ENCODE data around the gene TIMP2.
"Not testable (repeated sequence)": the region's sequence is repeated elsewhere in the genome, so short reads cannot be mapped to it uniquely, and the experiment has no call there.

Gene TIMP2

DNA sequence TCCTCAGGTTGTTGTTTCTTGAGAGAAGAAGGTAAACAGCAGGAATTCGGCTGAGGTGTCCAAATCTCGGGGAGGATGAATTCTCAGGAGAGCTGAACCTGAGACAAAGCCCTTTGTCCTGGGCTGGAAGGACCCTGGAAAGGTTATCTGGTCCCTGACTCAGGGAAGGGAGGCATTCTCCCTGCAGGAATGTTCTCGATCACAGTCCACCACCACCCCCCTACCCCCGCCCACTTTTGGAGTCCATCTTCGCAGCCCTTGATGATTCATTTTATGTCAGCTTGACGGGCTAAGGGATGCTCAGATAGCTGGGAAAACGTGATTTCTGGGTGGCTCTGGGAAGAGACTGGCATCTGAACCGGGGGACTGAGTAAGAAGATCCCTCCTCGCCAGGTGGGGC, 20.8 kb downstream of the TIMP2 start:
- DNase-seq (ENCODE audit: low spot score) = no peak

DNA sequence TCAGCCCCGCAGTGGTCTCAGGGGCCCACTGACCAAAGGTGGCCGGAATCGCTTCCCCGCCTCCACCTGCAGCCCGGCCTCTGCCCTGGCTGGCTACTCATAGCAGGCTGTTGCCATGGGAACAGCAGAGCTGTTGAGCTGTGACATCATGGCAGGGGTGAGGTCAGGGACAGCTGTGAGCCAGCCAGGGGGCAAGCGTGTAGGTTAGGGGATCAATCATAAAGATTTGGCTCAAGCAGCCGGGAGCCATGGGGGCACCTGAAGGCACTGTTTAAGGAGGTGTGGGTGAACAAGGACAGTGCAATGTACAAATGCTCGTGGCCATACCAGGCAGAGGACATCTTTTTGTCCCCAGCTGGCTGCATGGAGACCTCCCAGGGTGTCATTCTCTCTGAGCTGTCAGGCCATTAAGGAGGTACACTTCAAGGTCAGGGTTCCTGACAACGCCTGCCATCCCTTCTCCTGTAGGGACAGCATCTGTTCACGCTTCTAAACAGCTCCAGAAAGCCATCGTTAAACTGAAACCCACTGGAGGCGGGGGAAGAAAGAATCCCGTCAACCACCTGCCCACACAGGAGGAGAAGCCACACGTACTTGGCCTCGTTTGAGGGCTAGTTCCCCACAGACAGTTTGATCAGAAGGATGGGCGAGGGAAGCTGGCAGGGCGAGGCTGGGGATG, 21.9 kb downstream of the TIMP2 start, which contains the start of gene CEP295NL:
Gene CEP295NL (minus strand): TSS at position 101 of the 679 bp plus-strand sequence. CDS start 1,373 bp downstream, outside the sequence.
- no peak for DNase-seq (ENCODE audit: low spot score)

DNA sequence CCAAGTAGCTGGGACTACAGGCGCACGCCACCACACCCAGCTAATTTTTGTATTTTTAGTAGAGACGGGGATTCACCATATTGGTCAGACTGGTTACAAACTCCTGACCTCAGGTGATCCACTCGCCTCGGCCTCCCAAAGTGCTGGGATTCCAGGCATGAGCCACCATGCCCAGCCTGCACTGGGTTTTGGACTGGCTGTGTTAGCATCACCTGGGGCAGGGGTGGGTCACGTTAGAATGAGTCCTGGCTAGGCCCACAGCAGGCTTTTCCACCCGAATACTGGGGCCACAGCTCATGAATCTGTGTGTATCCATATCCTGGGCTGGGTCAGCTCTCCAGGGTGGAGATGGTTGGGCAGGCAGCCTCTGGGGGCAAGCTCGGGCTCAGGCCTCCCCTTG, 23.0 kb downstream of the TIMP2 start:
- not testable (repeated sequence) for DNase-seq (ENCODE audit: low spot score)

DNA sequence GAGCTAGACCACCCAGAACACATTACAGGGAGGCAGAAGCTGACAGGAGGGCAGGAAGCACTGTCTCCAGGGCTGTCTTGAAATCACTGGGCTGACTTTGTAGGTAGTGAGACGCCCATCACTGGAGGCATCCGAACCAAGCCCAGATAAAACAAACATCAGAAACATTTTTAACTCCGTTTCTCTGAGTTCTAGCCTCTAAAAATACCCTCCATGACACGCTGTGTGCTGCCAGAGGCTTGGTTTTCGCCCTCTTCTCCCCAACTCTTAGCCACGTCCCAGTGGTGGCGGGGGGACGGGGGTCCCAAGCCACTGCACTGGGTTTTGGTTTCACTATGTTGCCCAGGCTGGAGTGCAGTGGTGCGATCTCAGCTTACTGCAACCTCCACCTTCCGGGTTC, 23.4 kb downstream of the TIMP2 start:
- DNase-seq (ENCODE audit: low spot score) = no peak

DNA sequence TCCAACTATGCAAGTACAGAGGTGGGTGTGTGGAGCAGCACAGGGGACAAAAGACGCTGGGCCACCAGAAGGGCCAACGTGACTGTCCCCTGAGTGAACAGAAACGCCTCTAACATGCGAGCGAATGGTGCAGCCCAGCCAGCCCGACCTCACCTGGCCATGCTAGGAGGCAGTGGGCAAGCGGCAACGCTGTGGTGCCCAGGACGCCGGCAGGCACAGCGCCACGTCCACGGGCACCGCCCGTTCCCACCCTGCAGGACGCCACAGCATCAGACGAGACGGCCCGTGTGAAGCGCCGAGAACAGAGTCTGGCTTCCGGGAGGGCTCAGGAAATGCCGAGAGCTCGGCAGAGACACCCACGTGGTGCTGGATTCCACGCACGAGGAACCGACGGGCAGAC, 24.4 kb downstream of the TIMP2 start:
- DNase-seq (ENCODE audit: low spot score) = no peak

GRCh38 chr17:78899361-78900260, 25.6 kb downstream of the TIMP2 start:
- no peak for DNase-seq (ENCODE audit: low spot score)

- DNase-seq (ENCODE audit: low spot score) = no peak
Measured at GRCh38 chr17:78898947-78899346, 26.2 kb downstream of the TIMP2 start.

- DNase-seq (ENCODE audit: low spot score) = no peak
Measured at GRCh38 chr17:78898075-78898836, 26.9 kb downstream of the TIMP2 start.

DNA sequence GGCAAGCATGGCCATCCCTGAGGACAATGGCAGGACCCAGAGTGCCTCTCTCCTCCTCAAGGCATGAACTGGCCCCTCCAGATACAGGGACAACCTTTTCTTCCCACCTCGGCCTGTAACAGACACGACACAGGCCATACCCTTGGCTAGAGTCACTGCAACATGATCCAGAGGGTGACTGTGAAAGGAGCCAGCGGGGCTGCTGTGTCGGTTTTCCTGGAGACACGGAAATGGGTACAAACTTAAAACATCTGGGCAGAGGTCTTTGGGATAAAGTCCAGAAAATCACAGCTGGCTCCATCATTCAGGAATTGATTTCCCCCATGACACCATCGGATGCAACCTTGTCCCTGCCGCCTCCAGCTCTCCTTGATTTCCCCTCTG, 27.5 kb downstream of the TIMP2 start:
- DNase-seq (ENCODE audit: low spot score) = no peak

- no peak for DNase-seq (ENCODE audit: low spot score)
Measured at GRCh38 chr17:78896834-78897663, 28.1 kb downstream of the TIMP2 start.

DNA sequence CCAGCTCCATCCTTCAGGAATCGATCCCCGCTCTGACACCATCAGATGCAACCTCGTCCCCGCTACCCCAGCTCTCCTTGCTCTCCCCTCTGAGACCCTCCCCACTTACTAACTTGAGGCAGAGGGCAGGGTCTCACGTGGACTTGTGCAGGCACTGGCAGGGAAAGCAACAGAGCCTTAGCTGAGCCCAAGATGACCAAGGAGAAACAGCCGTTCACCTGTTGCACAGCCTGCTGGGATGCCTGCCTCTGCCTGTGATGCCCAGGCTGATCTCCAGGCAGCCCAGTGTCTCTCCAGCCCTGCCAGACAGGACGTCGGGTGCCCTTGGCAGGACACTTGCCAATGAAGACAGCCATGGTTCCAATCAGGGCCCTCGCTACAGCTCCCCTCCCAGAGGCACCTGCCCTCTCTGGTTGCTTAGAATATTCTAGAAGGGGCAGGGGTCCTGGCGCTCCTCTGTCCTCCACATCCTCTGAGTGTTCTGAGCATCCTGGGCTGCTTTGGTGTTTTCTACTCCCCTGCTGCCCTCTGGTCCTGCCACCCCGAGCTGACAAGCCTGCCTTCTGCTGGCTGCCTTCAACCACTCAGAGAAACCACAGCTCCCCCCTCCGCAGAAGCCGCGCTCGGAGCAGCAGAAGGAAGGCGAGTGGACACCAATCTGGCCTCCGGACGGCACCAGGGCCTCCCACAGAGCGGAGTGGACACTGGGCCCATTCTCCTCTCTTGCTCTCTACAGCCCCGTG, 28.9 kb downstream of the TIMP2 start:
- no peak for DNase-seq (ENCODE audit: low spot score)

DNA sequence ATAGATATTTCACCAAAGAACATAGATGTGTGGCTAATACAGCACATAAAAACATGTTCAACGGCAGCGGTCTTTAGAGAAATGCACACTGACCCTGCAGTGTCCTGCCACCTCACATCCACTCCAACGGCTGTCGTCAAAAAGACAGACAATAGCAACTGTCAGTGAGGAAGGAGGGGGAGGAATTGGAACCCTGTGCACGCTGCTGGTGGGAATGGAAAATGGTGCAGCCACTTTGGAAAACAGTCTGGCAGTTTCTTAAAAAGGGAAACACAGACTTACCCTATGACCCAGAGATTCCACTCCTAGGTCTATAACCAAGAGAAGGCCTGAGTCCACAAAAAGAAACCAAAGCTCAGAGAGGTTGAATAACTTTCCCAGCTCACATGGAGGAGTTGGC, 29.9 kb downstream of the TIMP2 start:
- DNase-seq (ENCODE audit: low spot score) = no peak

DNA sequence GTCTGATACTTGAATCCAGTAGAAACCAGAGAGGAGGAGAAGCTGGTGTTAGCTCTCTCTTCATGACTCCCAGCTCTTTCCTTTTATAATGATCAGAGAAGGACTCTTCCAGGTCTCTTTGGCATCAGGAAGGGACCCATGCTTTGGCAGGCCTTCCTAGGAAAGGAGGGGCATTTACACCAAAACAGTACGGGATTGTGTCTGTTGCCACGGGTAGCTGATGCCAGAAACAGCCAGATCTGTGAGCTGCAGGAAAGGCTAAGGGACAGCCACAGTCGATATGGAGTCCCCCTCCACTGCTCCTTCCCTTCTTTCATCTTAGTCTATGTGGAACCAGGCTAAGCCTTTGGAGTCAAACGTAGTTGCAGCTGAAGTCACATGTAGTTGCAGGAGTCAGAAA, 31.5 kb downstream of the TIMP2 start:
- no peak for DNase-seq (ENCODE audit: low spot score)

DNA sequence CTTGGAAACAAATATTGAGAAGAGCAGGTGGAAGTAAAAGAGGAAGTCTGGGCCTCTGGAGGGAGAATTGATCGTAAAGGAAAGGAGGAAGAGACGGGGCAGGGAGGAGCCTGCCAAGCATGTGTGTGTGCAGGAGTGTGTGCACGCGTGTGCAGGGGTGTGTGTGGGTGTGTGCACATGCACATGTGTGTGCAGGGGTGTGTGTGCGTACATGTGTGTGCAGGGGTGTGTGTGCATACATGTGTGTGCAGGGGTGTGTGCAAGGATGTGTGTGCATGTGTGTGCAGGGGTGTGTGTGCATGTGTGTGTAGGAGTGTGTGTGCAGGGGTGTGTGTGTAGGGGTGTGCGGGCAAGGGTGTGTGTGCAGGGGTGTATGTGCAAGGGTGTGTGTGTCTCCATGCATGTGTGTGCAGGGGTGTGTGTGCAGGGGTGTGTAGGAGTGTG, 32.2 kb downstream of the TIMP2 start:
- no peak for DNase-seq (ENCODE audit: low spot score)

- no peak for DNase-seq (ENCODE audit: low spot score)
Measured at GRCh38 chr17:78892520-78892919, 32.7 kb downstream of the TIMP2 start.

DNA sequence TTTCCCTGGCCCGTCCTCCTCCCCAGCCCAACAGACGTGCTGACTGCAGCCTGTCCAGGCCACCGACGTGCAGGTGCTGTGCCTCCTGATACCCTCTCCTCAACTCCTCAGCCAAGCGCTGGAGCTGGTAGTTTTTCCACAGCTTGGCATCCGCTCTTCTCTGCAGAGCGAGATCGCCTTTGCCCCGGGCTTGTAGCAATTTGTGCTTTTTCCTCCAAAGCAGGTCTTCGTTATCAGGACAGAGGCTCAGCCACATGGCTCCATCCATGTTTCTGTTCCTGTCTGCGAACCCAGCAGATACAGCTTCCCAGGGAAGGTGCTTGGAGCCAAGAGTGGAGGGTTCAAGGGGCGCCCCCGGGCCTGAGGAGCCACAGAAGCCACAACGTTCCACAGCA, 33.1 kb downstream of the TIMP2 start:
- no peak for DNase-seq (ENCODE audit: low spot score)

- DNase-seq (ENCODE audit: low spot score) = no peak
Measured at GRCh38 chr17:78891406-78892061, 33.7 kb downstream of the TIMP2 start.

DNA sequence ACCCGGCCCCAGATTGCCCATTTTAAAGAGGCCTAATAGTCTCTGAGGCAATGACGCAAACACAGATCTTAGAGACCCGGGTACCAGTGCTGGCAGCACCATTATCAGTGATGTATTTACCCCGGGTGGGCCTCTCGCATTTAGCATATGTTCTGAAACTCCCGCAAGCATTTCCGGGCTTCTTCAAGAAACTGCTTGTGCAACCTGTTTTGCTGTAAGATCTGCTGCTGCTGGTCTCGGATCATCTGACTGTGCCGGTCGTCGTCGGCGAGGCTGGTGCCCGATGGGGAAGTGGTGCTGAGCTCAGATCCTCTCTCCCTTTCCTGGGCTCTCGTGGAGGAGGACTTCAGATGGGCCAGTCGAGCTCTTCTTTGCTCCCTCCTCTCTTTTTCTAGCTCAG, 34.7 kb downstream of the TIMP2 start:
- no peak for DNase-seq (ENCODE audit: low spot score)

- DNase-seq (ENCODE audit: low spot score) = not testable (repeated sequence)
Measured at GRCh38 chr17:78890096-78890495, 35.1 kb downstream of the TIMP2 start.

- DNase-seq (ENCODE audit: low spot score) = no peak
Measured at GRCh38 chr17:78889531-78889930, 35.7 kb downstream of the TIMP2 start.

All from hematopoietic multipotent progenitor cell treated with erythropoietin and hydrocortisone succinate and interleukin-3 and kit ligand, for 17 days (in vitro differentiated cells).